ENCODE results near the gene ZBTB5. TPM values are rescaled to one million over a fixed set of nuclear protein-coding genes. Genes with fewer than 3 reads are reported as not detected.

The ZBTB5 gene
- polyA plus RNA-seq, 2 of the 4 experiments (the other 2 are of a cell fraction), result 12.4 to 18.1 TPM

DNA sequence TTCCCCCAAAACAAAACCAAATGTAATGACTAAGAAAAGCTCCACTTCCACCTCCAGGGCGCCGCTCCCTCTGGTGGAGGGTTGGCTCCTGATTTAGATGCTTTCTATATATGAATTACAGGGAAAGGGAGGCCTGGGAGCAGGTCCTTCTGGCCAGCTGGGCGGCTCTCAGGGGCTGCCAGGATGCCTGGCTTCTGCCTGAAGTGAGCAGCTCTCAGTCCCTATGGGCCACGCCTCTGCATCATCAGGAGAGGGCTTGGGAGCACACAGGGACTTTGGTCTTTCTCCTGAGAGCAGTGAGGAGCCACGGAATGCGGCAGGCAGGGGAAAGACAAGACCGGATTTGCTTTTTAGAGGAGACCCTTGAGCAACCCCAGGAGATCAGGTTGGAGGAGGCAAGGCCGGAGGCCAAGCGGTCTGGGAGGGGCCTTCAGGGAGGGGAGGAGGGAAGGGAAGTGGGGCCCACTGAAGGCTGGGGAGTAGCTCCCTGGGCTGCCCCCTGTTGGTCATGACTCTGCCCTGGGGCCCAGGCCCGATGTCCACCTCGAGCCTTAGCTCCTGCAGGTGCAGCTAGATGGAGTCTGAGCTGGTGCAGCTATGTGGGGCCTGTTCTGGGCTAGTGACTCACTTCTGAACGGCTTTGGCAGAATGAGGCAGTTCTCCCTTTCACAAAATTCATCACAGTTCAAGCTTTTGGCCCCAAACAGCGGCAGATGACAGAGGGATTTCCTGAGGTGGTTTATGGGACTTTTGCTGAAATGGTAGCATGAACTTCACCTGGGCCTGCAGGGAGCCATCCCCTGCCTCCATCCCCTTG lies 54.1 kb downstream of the ZBTB5 start:
- FAIRE-seq (no peak), ATAC-seq (peak; percentile 27 to 58; a peak in 4 of 6 replicates), DNase-seq (ENCODE audit: low read depth in 1 of 2, low spot score in 1 of 2) (peak in 1 of 2 experiments; percentile 31)
- Histone ChIP-seq H3K4me3 (no peak overlapping the region), H3K27ac (peak overlapping the region in 1 of 2 experiments; percentile 23; a peak in 1 of 6 replicates), H3K4me2 (no peak overlapping the region), H3K9me3 (no peaks in the 10 kb centered on the region), H3K4me1 (peaks cover 12% of the 10 kb centered on the region)
- TF ChIP-seq RAD21 (conservative IDR thresholded peaks at IDR 0.05 in 1 of 2, IDR thresholded peaks at IDR 0.05 in 1 of 2) (peak in 1 of 2 experiments; percentile 36; a peak in 2 of 5 replicates), KDM1A (IDR thresholded peaks at IDR 0.05; ENCODE audit: low read depth) (no peak), CTCF (IDR thresholded peaks at IDR 0.05) (peak; percentile 13; the same call in 2 of the 3 replicates), SMC3 (IDR thresholded peaks at IDR 0.05) (peak; percentile 26; the same call in 1 of the 3 replicates)
- POLR2A ChIA-PET, result no interaction called here
- WGBS (ENCODE audit: missing lambda C conversion rate), result 71% methylated on average over 12 of the region's 13 CpGs
- CTCF ChIA-PET, result interaction anchor here (0.7 to 4.0 kb wide), 17 partner anchors 7 to 538 kb away, joined by 3 to 18 read pairs (median 5); no protein-coding TSS in a partner anchor

DNA sequence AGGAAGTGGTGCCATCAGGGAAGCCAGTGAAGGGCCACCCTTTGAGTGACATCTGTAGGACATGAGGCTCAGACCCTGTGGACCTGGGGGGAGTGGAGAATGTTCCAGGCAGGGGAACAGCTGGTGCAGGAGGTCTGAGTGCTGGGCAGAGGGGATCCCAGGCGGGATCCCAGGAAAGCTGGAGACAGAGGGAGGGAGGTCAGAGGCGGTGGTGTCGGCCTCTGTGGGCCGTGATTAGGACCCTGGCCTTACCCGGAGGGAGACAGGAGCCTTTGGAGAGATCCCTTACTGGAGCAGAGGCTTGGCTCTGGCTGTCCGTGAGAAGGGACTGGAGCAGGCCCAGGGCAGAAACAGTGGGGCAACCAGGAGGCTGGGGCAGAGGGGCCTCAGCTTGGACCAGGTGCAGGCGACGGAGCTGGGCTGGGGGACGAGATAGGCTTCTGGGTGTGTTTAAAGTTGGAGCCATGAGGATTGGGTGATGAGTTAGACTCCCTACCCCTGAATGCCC lies 54.8 kb downstream of the ZBTB5 start:
- no peak for DNase-seq (ENCODE audit: low read depth in 1 of 2, low spot score in 1 of 2)
- ChIA-PET POLR2A (no interaction called here), CTCF (interaction anchor here (0.6 to 4.0 kb wide), 13 partner anchors 8 to 634 kb away, joined by 3 to 18 read pairs (median 5); no protein-coding TSS in a partner anchor)
- no peak for ATAC-seq
- H3K4me1 ChIP-seq, result peaks cover 5% of the 10 kb centered on the region
- no peak overlapping the region for H3K27ac ChIP-seq
- no peak overlapping the region for H3K4me3 ChIP-seq
- H3K9me3 ChIP-seq, result no peaks in the 10 kb centered on the region
- TF ChIP-seq REST (IDR thresholded peaks at IDR 0.05) (no peak), CHD2 (IDR thresholded peaks at IDR 0.05; ENCODE audit: low read length, partially characterized antibody) (no peak), SREBF2 (IDR thresholded peaks at IDR 0.05) (no peak), JUN (IDR thresholded peaks at IDR 0.05) (no peak), SMC3 (IDR thresholded peaks at IDR 0.05) (no peak), NPAS2 (CRISPR knock-in tag; IDR thresholded peaks at IDR 0.05; ENCODE audit: borderline replicate concordance) (no peak), KDM5A (IDR thresholded peaks at IDR 0.05) (no peak), RFX5 (IDR thresholded peaks at IDR 0.05) (no peak), FOSL2 (IDR thresholded peaks at IDR 0.05) (no peak), FOSL2 (CRISPR knock-in tag; IDR thresholded peaks at IDR 0.05) (no peak), RCOR1 (IDR thresholded peaks at IDR 0.05; ENCODE audit: low read depth, low read length) (no peak), HMGXB4 (CRISPR knock-in tag; IDR thresholded peaks at IDR 0.05; ENCODE audit: borderline replicate concordance) (no peak), EHF (CRISPR knock-in tag; IDR thresholded peaks at IDR 0.05) (no peak), CBX8 (IDR thresholded peaks at IDR 0.05) (no peak), RNF2 (IDR thresholded peaks at IDR 0.05; ENCODE audit: borderline replicate concordance, low read depth) (no peak)
- 80% methylated on average over 9 of the region's 9 CpGs for WGBS (ENCODE audit: missing lambda C conversion rate)
- no peak for FAIRE-seq
- no peak overlapping the region for H3K4me2 ChIP-seq

All from A549 (cell line).